OCI-LY7 (cell line): ENCODE results near the gene ITGB6. TPM values are rescaled to one million over a fixed set of nuclear protein-coding genes. Genes with fewer than 3 reads are reported as not detected.

Experiments used
- BruUV-seq: library from RNA; stranded (reverse); fragments of 400-500 nt; replicated peaks from 2 replicates; lab custom pipeline; 2021; lab: Mats Ljungman, UMichigan
- CTCF ChIA-PET: fragments of 300-600 bp; sonication (Branson Sonifier 250); formaldehyde crosslinking; loops from one replicate; lab custom pipeline; 2022; ENCODE audit warnings: antibody characterized with exemption; ENCODE audit not compliant: unreplicated experiment; lab: Charles Lee
- POLR2A ChIA-PET: fragments of 300-600 bp; sonication (Branson Sonifier 250); formaldehyde crosslinking; loops from one replicate; lab custom pipeline; 2022; ENCODE audit warnings: antibody characterized with exemption; lab: Charles Lee
- DNase-seq: peaks from one replicate; pipeline ENCODE4 v3.0.0-alpha.2; 2015; ENCODE audit warnings: low spot score
- H2AFZ ChIP-seq: fragments of 200-600 bp; sonication (generic), shearing (Covaris generic); 2 replicates; pipeline ENCODE4 v1.6.1; 2014; ENCODE audit warnings: mild to moderate bottlenecking, antibody characterized with exemption, low read length, moderate library complexity
- H3K27ac ChIP-seq: fragments of 200-600 bp; sonication (generic); 2 replicates; pipeline ENCODE4 v1.5.1; 2014; ENCODE audit warnings: mixed run types, low read depth, mild to moderate bottlenecking, moderate library complexity, low read length, inconsistent platforms; ENCODE audit not compliant: poor library complexity, severe bottlenecking
- H3K36me3 ChIP-seq: fragments of 200-600 bp; sonication (generic); 2 replicates; pipeline ENCODE4 v1.6.1; 2014; ENCODE audit warnings: mild to moderate bottlenecking, antibody characterized with exemption, low read length, moderate library complexity, mixed read lengths; ENCODE audit not compliant: insufficient read depth
- H3K4me1 ChIP-seq: fragments of 200-600 bp; sonication (generic); 2 replicates; pipeline ENCODE4 v1.5.1; 2014; ENCODE audit warnings: mild to moderate bottlenecking, low read length; ENCODE audit not compliant: insufficient read depth, poor library complexity, severe bottlenecking
- H3K4me2 ChIP-seq: fragments of 200-600 bp; sonication (generic); 2 replicates; pipeline ENCODE4 v1.6.1; 2014; ENCODE audit warnings: mild to moderate bottlenecking, low read length
- H3K4me3 ChIP-seq: fragments of 200-600 bp; sonication (generic); 2 replicates; pipeline ENCODE4 v1.5.1; 2014; ENCODE audit warnings: mild to moderate bottlenecking, low read depth, low read length; ENCODE audit not compliant: poor library complexity, severe bottlenecking
- H3K79me2 ChIP-seq: fragments of 200-600 bp; sonication (generic); 2 replicates; pipeline ENCODE4 v1.6.1; 2016; ENCODE audit warnings: low read depth, mild to moderate bottlenecking, low read length, moderate library complexity, mixed read lengths; ENCODE audit not compliant: insufficient read depth
- H3K9me2 ChIP-seq: fragments of 200-600 bp; sonication (generic); 2 replicates; pipeline ENCODE4 v1.6.1; 2016; ENCODE audit warnings: mild to moderate bottlenecking, low read length, mixed read lengths; ENCODE audit not compliant: insufficient read depth
- H3K9me3 ChIP-seq: fragments of 200-600 bp; sonication (generic); 2 replicates; pipeline ENCODE4 v1.6.1; 2014; ENCODE audit warnings: mild to moderate bottlenecking, mixed run types, low read length, mixed read lengths
- H4K20me1 ChIP-seq: fragments of 200-600 bp; sonication (generic); 2 replicates; pipeline ENCODE4 v1.6.1; 2014; ENCODE audit warnings: mild to moderate bottlenecking, antibody characterized with exemption, low read length, moderate library complexity, mixed read lengths; ENCODE audit not compliant: insufficient read depth
- EZH2phosphoT487 ChIP-seq: fragments of 200-600 bp; sonication (generic); IDR thresholded peaks from 2 replicates; pipeline ENCODE4 v1.6.1; 2018; ENCODE audit warnings: low read depth, borderline replicate concordance, mild to moderate bottlenecking, mixed run types, antibody characterized with exemption, low read length, moderate library complexity, mixed read lengths
- intact Hi-C: fragments of 100-400 bp; cut with micrococcal nuclease; formaldehyde crosslinking; loops from one replicate; pipeline ENCODE4 v1.10.0; 2022; ENCODE audit not compliant: unreplicated experiment
- total RNA-seq, 2 experiments: library from RNA; depleted of rRNA in 1 of 2; stranded (reverse); fragments of >200 nt in 1 of 2; shearing (Covaris generic) in 1 of 2; gene quantifications; 2 replicates each; pipeline ENCODE4 v1.2.3, GENCODE V29; 2014 to 2022
- TF ChIP-seq, protein P1 (sequence below): fragments of 200-600 bp; sonication (generic); conservative IDR thresholded peaks from 2 replicates; pipeline ENCODE4 v1.5.1; 2014; ENCODE audit warnings: mild to moderate bottlenecking, antibody characterized with exemption, low read length, moderate library complexity, mixed read lengths

The ITGB6 gene
- total RNA-seq, 2 experiments from 2014 or later: not detected

DNA sequence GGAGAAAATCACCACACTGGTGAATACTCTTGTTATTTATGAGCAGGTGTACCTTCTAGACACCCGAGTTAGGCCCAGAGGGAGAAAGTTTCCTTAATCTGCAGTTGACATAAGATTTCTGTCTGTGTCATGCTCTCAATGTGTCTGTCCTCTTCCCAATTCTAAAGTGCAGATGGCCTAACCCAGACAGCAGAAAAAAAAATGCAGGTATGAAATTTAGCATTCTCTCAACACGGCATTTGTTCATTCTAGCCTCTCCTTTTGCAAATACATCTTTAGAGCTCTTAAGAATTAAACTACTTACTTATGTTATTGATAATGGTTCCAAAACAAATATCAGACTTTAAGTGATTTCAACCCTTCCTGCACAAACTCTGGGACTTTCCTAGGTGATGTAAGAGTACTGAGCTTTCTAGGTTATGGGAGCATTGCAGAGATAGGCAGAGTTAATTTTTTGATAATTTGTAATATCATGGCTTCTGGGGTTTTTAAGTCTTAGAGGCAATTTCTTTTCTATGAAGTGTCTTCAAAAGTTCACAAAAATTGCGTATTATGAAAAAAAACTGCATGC lies 32.9 kb upstream of the ITGB6 start:
- Histone ChIP-seq H3K4me2 (no peak overlapping the region), H3K9me2 (no peaks in the 10 kb centered on the region), H3K9me3 (no peaks in the 10 kb centered on the region), H3K4me1 (no peaks in the 10 kb centered on the region), H3K27ac (no peak overlapping the region), H2AFZ (no peak overlapping the region), H3K79me2 (no peaks in the 10 kb centered on the region), H3K36me3 (no peaks in the 10 kb centered on the region), H3K4me3 (no peak overlapping the region), H4K20me1 (no peaks in the 10 kb centered on the region)
- DNase-seq: no peak
- intact Hi-C loops: no loop called here
- CTCF ChIA-PET: no interaction called here
- TF ChIP-seq, protein P1, sequence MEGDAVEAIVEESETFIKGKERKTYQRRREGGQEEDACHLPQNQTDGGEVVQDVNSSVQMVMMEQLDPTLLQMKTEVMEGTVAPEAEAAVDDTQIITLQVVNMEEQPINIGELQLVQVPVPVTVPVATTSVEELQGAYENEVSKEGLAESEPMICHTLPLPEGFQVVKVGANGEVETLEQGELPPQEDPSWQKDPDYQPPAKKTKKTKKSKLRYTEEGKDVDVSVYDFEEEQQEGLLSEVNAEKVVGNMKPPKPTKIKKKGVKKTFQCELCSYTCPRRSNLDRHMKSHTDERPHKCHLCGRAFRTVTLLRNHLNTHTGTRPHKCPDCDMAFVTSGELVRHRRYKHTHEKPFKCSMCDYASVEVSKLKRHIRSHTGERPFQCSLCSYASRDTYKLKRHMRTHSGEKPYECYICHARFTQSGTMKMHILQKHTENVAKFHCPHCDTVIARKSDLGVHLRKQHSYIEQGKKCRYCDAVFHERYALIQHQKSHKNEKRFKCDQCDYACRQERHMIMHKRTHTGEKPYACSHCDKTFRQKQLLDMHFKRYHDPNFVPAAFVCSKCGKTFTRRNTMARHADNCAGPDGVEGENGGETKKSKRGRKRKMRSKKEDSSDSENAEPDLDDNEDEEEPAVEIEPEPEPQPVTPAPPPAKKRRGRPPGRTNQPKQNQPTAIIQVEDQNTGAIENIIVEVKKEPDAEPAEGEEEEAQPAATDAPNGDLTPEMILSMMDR: no peak
- POLR2A ChIA-PET: no interaction called here
- BruUV-seq: no TSS peak

GRCh38 chr2:160229591-160229990 lies 29.5 kb upstream of the ITGB6 start:
- Histone ChIP-seq H2AFZ (no peak overlapping the region), H3K79me2 (no peaks in the 10 kb centered on the region), H3K27ac (no peak overlapping the region), H4K20me1 (no peaks in the 10 kb centered on the region), H3K9me2 (no peaks in the 10 kb centered on the region), H3K36me3 (no peaks in the 10 kb centered on the region), H3K9me3 (no peaks in the 10 kb centered on the region), H3K4me1 (no peaks in the 10 kb centered on the region), H3K4me3 (no peak overlapping the region), H3K4me2 (no peak overlapping the region)
- ChIA-PET POLR2A (interaction anchor here (0.7 kb wide), 2 partner anchors 9 to 595 kb away, joined by 3 to 4 read pairs; no protein-coding TSS in a partner anchor), CTCF (no interaction called here)
- DNase-seq: no peak
- intact Hi-C loops: no loop called here
- TF ChIP-seq, protein P1: no peak
- TF ChIP-seq EZH2phosphoT487: no peak
- BruUV-seq: no TSS peak

- no peak overlapping the region for H2AFZ ChIP-seq
- H3K9me3 ChIP-seq: no peaks in the 10 kb centered on the region
- H3K79me2 ChIP-seq: no peaks in the 10 kb centered on the region
- no TSS peak for BruUV-seq
- intact Hi-C loops: no loop called here
- DNase-seq: no peak
- POLR2A ChIA-PET: no interaction called here
- no peak for TF ChIP-seq EZH2phosphoT487
- TF ChIP-seq, protein P1: no peak
- H3K4me2 ChIP-seq: no peak overlapping the region
- H3K4me3 ChIP-seq: no peak overlapping the region
- H3K4me1 ChIP-seq: no peaks in the 10 kb centered on the region
- H4K20me1 ChIP-seq: no peaks in the 10 kb centered on the region
- H3K36me3 ChIP-seq: no peaks in the 10 kb centered on the region
- no peaks in the 10 kb centered on the region for H3K9me2 ChIP-seq
- CTCF ChIA-PET: no interaction called here
- no peak overlapping the region for H3K27ac ChIP-seq
Observed at GRCh38 chr2:160228141-160228917, 28.3 kb upstream of the ITGB6 start.
